Measurements from ENCODE around the gene ENOX1.

GRCh38 chr13:43792076-43792881, 5.5 kb upstream of the ENOX1 start:
- TF ChIP-seq EZH2 (IDR thresholded peaks at IDR 0.05; ENCODE audit: low read length, unreplicated experiment) (no peak), CTCF (conservative IDR thresholded peaks at IDR 0.05; ENCODE audit: low read depth, low read length) (no peak)
